K562 (cell line): Measurements from ENCODE around the gene CACNA1C. TPM values are rescaled to one million over a fixed set of nuclear protein-coding genes. Genes with fewer than 3 reads are reported as not detected.

Experiments
- ATAC-seq: fragments of 200-7000 bp; cut with Tn5 transposase; 3 replicates; pipeline ENCODE4 v1.9.1; 2020; ENCODE audit warnings: moderate library complexity
- BruUV-seq: library from RNA; stranded (reverse); fragments of 400-500 nt; replicated peaks from 2 replicates; lab custom pipeline; 2021; lab: Mats Ljungman, UMichigan
- CTCF ChIA-PET: fragments of 300-600 bp; formaldehyde crosslinking; extraction: SDS; loops from one replicate; lab custom pipeline; 2021; ENCODE audit warnings: low intra/inter-chr PET ratio; lab: Yijun Ruan, JAX
- POLR2A ChIA-PET: fragments of 300-600, 350-650 bp; sonication (Branson Sonifier 250); formaldehyde crosslinking; extraction: SDS; loops from one replicate; lab custom pipeline; 2021; ENCODE audit warnings: antibody characterized with exemption, inconsistent platforms; lab: Yijun Ruan, JAX
- DNase-seq, 4 experiments: peaks; one replicate each; pipeline versions ENCODE4 v3.0.0 to v3.0.0-alpha.2; 2011 to 2018; ENCODE audit warnings: low spot score in 3 of 4, mixed read lengths in 3 of 4; ENCODE audit errors: extremely low read depth in 1 of 4
- FAIRE-seq: peaks from 2 replicates; lab custom pipeline; 2011; peaks lifted over from hg19 to GRCh38; lab: Jason Lieb, UNC
- H2AFZ ChIP-seq: 2 replicates; pipeline ENCODE4 v1.6.0; 2011; ENCODE audit warnings: low read depth, low read length, control low read depth, inconsistent platforms
- H3K27ac ChIP-seq: fragments of 200-600 bp; 3 replicates; pipeline ENCODE4 v1.8.0; 2011; ENCODE audit warnings: low read depth, mild to moderate bottlenecking, control low read depth, inconsistent platforms, low read length, moderate library complexity, mixed read lengths; ENCODE audit errors: extremely low read depth
- H3K27me3 ChIP-seq, 2 experiments: fragments of 300-600 bp in 1 of 2; 2 replicates in 1 of 2; 3 replicates in 1 of 2; pipeline versions ENCODE4 v1.6.0 to v1.8.0; 2011; ENCODE audit warnings: inconsistent platforms in 2 of 2, low read length in 2 of 2, mild to moderate bottlenecking in 1 of 2, mixed read lengths in 1 of 2, moderate library complexity in 1 of 2; ENCODE audit not compliant: control insufficient read depth in 2 of 2, insufficient read depth in 2 of 2
- H3K36me3 ChIP-seq: fragments of 300-600 bp; 3 replicates; pipeline ENCODE4 v1.8.0; 2011; ENCODE audit warnings: mild to moderate bottlenecking, low read length, inconsistent platforms; ENCODE audit not compliant: control insufficient read depth, insufficient read depth
- H3K4me1 ChIP-seq, 2 experiments: fragments of 200-600 bp in 1 of 2; replicated peaks in 1 of 2; 2 replicates in 1 of 2; 3 replicates in 1 of 2; pipeline versions ENCODE4 v1.5.1 to v1.8.0; 2011; ENCODE audit warnings: inconsistent platforms in 2 of 2, low read length in 2 of 2, mild to moderate bottlenecking in 1 of 2, mixed read lengths in 1 of 2, moderate library complexity in 1 of 2; ENCODE audit not compliant: control insufficient read depth in 2 of 2, insufficient read depth in 2 of 2
- H3K4me2 ChIP-seq: 2 replicates; pipeline ENCODE4 v1.6.1; 2011; ENCODE audit warnings: low read length, control low read depth, inconsistent platforms, mixed read lengths; ENCODE audit not compliant: insufficient read depth
- H3K4me3 ChIP-seq: fragments of 200-600 bp; sonication (generic), shearing (Covaris generic); 2 replicates; pipeline ENCODE4 v1.5.1; 2016; ENCODE audit warnings: control low read depth, inconsistent platforms
- H3K79me2 ChIP-seq: fragments of 200-600 bp; 3 replicates; pipeline ENCODE4 v1.8.0; 2011; ENCODE audit warnings: low read length, inconsistent platforms; ENCODE audit not compliant: control insufficient read depth, insufficient read depth
- H3K9ac ChIP-seq, 2 experiments: 2 replicates each; pipeline versions ENCODE4 v1.6.0 to v1.6.1; 2011; ENCODE audit warnings: low read depth in 2 of 2, low read length in 2 of 2, control low read depth in 1 of 2, inconsistent platforms in 1 of 2, mild to moderate bottlenecking in 1 of 2, mixed read lengths in 1 of 2; ENCODE audit not compliant: insufficient read depth in 1 of 2
- H3K9me1 ChIP-seq: one replicate; pipeline ENCODE4 v1.6.0; 2011; ENCODE audit warnings: inconsistent platforms, mild to moderate bottlenecking, low read length, moderate library complexity; ENCODE audit not compliant: control insufficient read depth, insufficient read depth
- H3K9me3 ChIP-seq: replicated peaks from 2 replicates; pipeline ENCODE4 v1.5.1; 2011; ENCODE audit warnings: low read depth, low read length, inconsistent platforms; ENCODE audit not compliant: control insufficient read depth, insufficient read depth
- H4K20me1 ChIP-seq: replicated peaks from 2 replicates; pipeline ENCODE4 v1.6.1; 2011; ENCODE audit warnings: low read length, inconsistent platforms, mixed read lengths; ENCODE audit not compliant: control insufficient read depth, insufficient read depth
- E2F5 ChIP-seq: sonication (generic); formaldehyde crosslinking; IDR thresholded peaks from 2 replicates; pipeline ENCODE4 v1.8.0; 2022; ENCODE audit warnings: mild to moderate bottlenecking, missing genetic modification reagents
- E2F6 ChIP-seq, 2 experiments: IDR thresholded peaks; 2 replicates each; pipeline ENCODE4 v1.6.1; 2011; ENCODE audit warnings: borderline replicate concordance in 1 of 2, control low read depth in 1 of 2, low read depth in 1 of 2, low read length in 1 of 2, mild to moderate bottlenecking in 1 of 2, mixed read lengths in 1 of 2, moderate library complexity in 1 of 2; ENCODE audit not compliant: insufficient read depth in 1 of 2, insufficient read length in 1 of 2, poor library complexity in 1 of 2, severe bottlenecking in 1 of 2; ENCODE audit errors: extremely low read depth in 1 of 2
- PCBP2 ChIP-seq: fragments of 200-400 bp; formaldehyde crosslinking; IDR thresholded peaks from 2 replicates; pipeline ENCODE4 v1.6.1; 2018; ENCODE audit warnings: low read length, low read depth, mild to moderate bottlenecking, moderate library complexity; ENCODE audit not compliant: poor library complexity, severe bottlenecking
- POLR2B ChIP-seq: fragments of 450-650 bp; IDR thresholded peaks from 2 replicates; pipeline ENCODE4 v1.6.1; 2018; ENCODE audit warnings: low read depth; ENCODE audit not compliant: partially characterized antibody
- RBBP5 ChIP-seq: fragments of 200-600 bp; sonication (generic); IDR thresholded peaks from 2 replicates; pipeline ENCODE4 v1.6.1; 2012; ENCODE audit warnings: borderline replicate concordance, mild to moderate bottlenecking, low read length, control low read depth, inconsistent platforms; ENCODE audit not compliant: insufficient read depth, poor library complexity, severe bottlenecking
- XRCC4 ChIP-seq: IDR thresholded peaks from one replicate; pipeline ENCODE4 v1.6.1; 2011; ENCODE audit not compliant: insufficient read depth, insufficient read length; ENCODE audit errors: extremely low read depth
- ZBED1 ChIP-seq: IDR thresholded peaks from 2 replicates; pipeline ENCODE4 v1.6.1; 2014
- ZC3H11A ChIP-seq: IDR thresholded peaks from 2 replicates; pipeline ENCODE4 v1.6.1; 2012; ENCODE audit warnings: low read depth, low read length, improper control_type of control experiment
- ZFX ChIP-seq: sonication (generic); formaldehyde crosslinking; IDR thresholded peaks from 2 replicates; pipeline ENCODE4 v1.8.0; 2022; ENCODE audit warnings: mild to moderate bottlenecking, missing genetic modification reagents, moderate library complexity
- ZNF274 ChIP-seq: IDR thresholded peaks from 2 replicates; pipeline ENCODE4 v1.6.1; 2011; ENCODE audit warnings: low read depth, mild to moderate bottlenecking, low read length, moderate library complexity, borderline replicate concordance
- ZNF511 ChIP-seq: sonication (generic); formaldehyde crosslinking; IDR thresholded peaks from 2 replicates; pipeline ENCODE4 v1.8.0; 2022; ENCODE audit warnings: mild to moderate bottlenecking, missing genetic modification reagents
- WGBS: fragments of 100-300 bp; shearing (Covaris generic); methylation state at CpG from one replicate; pipeline ENCODE4 v1.1.6; 2016; ENCODE audit warnings: low coverage, mixed read lengths; ENCODE audit not compliant: insufficient coverage; ENCODE audit errors: missing lambda C conversion rate; 5-methylcytosine and 5-hydroxymethylcytosine counted together
- in situ Hi-C: fragments of 300-500 bp; cut with MboI; formaldehyde crosslinking; loops from 4 replicates; pipeline ENCODE4 v1.15.0; 2018; ENCODE audit warnings: inconsistent platforms, mixed read lengths
- intact Hi-C: fragments of 100-400 bp; cut with micrococcal nuclease; formaldehyde crosslinking; loops from 2 replicates; pipeline ENCODE4 v1.14.2; 2022
- polyA plus RNA-seq, 8 experiments: library from polyadenylated mRNA; depleted of rRNA in 4 of 8; stranded (reverse) in 5 of 8; unstranded in 3 of 8; fragments of >200 nt; fragmentation: Nextera tagmentation in 2 of 8; fragmentation: Illumina TruSeq in 1 of 8; extraction: Ambion mirVana in 2 of 8; extraction: Trizol in 1 of 8; gene quantifications; 2 replicates each; pipeline versions ENCODE4 v1.2.1 to v1.2.3, GENCODE V29; 2011 to 2014; ENCODE audit warnings: inconsistent platforms in 1 of 8, missing spikeins in 1 of 8
- total RNA-seq, 7 experiments: library from RNA; depleted of rRNA in 6 of 7; stranded (reverse); fragments of >200 nt in 6 of 7; fragmentation: Illumina TruSeq in 2 of 7; extraction: Trizol in 2 of 7; gene quantifications; 2 replicates each; pipeline versions ENCODE4 v1.2.1 to v1.2.3, GENCODE V29; 2011 to 2021; ENCODE audit warnings: low replicate concordance in 1 of 7

Gene CACNA1C
- total and polyA plus RNA-seq, 9 of the 15 experiments (the other 6 are each of a cell fraction or from before 2014, with no cell fraction given) = not detected

- H3K4me2 ChIP-seq = no peak overlapping the region
- DNase-seq = no peak
- BruUV-seq = no TSS peak
- H3K79me2 ChIP-seq = no peaks in the 10 kb centered on the region
- H3K9me1 ChIP-seq = no peaks in the 10 kb centered on the region
- no peak overlapping the region for H3K4me3 ChIP-seq
- H4K20me1 ChIP-seq = no peaks in the 10 kb centered on the region
- no peak for ATAC-seq
- H2AFZ ChIP-seq = no peak overlapping the region
- POLR2A ChIA-PET = no interaction called here
- TF ChIP-seq POLR2B = no peak
- TF ChIP-seq ZFX (CRISPR knock-in tag) = no peak
- intact Hi-C loops (no loop called here), in situ Hi-C loops (no loop called here)
- peaks cover 3 to 41% of the 10 kb centered on the region in 2 experiments; a peak in 4 of 5 replicates for H3K27me3 ChIP-seq
- H3K27ac ChIP-seq = no peak overlapping the region
- FAIRE-seq = no peak
- CTCF ChIA-PET = no interaction called here
- H3K9ac ChIP-seq = no peak overlapping the region
- no peaks in the 10 kb centered on the region for H3K36me3 ChIP-seq
- WGBS = 4% methylated on average over 13 of the region's 14 CpGs
- H3K4me1 ChIP-seq = no peaks in the 10 kb centered on the region
- no peaks in the 10 kb centered on the region for H3K9me3 ChIP-seq
Measured at GRCh38 chr12:2553388-2554126, 500.8 kb downstream of the CACNA1C start.

GRCh38 chr12:2555487-2556082, 502.8 kb downstream of the CACNA1C start:
- H3K27ac ChIP-seq = no peak overlapping the region
- ChIA-PET POLR2A (no interaction called here), CTCF (no interaction called here)
- BruUV-seq = no TSS peak
- H3K9me3 ChIP-seq = no peaks in the 10 kb centered on the region
- H3K4me2 ChIP-seq = no peak overlapping the region
- H3K36me3 ChIP-seq = no peaks in the 10 kb centered on the region
- in situ Hi-C loops (no loop called here), intact Hi-C loops (no loop called here)
- no peaks in the 10 kb centered on the region for H3K79me2 ChIP-seq
- H2AFZ ChIP-seq = no peak overlapping the region
- 3% methylated on average over 8 of the region's 19 CpGs for WGBS
- no peak overlapping the region for H3K9ac ChIP-seq
- FAIRE-seq = no peak
- ATAC-seq = no peak
- peaks cover 3 to 31% of the 10 kb centered on the region in 2 experiments; a peak in 4 of 5 replicates for H3K27me3 ChIP-seq
- no peaks in the 10 kb centered on the region for H4K20me1 ChIP-seq
- H3K4me1 ChIP-seq = no peaks in the 10 kb centered on the region
- H3K4me3 ChIP-seq = no peak overlapping the region
- H3K9me1 ChIP-seq = no peaks in the 10 kb centered on the region
- no peak for DNase-seq
- TF ChIP-seq ZNF511 (CRISPR knock-in tag) = no peak
- no peak for TF ChIP-seq XRCC4
- no peak for TF ChIP-seq RBBP5
- TF ChIP-seq ZNF274 = no peak
- no peak for TF ChIP-seq E2F5
- TF ChIP-seq ZC3H11A = no peak
- no peak for TF ChIP-seq ZBED1
- no peak for TF ChIP-seq E2F6 (IDR thresholded peaks at IDR 0.05; ENCODE audit: borderline replicate concordance in 1 of 2, extremely low read depth in 1 of 2, insufficient read depth in 1 of 2, insufficient read length in 1 of 2, low read depth in 1 of 2, low read length in 1 of 2, poor library complexity in 1 of 2, severe bottlenecking in 1 of 2)
- no peak for TF ChIP-seq PCBP2
